ENCODE measurements around the gene AARS2.

AARS2 gene

GRCh38 chr6:44275749-44276648 is 37.1 kb downstream of the AARS2 start:
- no peak for DNase-seq (ENCODE audit: low spot score)

DNA sequence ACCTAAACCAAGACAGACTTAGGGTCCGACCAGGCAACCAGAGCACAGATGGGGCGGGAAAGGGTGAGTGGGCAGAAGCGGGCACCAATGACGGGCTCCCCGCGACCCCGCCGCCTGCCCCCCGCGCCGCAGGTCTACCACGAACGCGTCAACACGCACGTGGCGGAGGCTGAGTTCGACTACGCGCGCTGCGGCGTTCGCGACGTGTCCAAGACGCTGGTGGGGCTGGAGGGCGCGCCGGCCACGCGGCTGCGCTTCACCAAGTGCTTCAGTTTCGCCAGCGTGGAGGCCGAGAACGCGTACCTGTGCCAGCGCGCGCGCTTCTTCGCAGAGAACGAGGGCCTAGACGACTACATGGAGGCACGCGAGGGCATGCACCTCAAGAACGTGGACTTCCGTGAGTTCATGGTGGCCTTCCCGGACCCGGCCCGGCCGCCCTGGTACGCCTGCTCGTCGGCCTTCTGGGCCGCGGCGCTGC is 37.8 kb downstream of the AARS2 start:
- no peak for DNase-seq (ENCODE audit: low spot score)

DNA sequence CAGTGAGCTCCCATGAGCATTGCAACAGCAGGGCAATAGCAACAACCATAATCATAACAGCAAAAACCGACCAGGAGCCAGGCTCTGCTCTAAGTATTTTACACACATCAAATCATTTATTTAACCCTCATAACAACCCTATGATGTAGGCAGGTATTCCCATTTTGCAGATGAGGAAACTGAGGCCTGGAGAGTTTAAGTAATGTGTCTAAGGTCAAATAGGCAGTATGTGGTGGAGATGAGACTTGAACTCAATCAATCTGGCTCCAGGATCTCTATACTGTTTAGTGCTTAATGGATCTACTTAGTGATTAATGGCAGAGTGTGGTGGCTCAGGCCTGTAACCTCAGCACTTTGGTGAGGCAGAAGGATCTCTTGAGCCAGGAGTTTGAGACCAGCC is 39.5 kb downstream of the AARS2 start:
- no peak for DNase-seq (ENCODE audit: low spot score)

DNA sequence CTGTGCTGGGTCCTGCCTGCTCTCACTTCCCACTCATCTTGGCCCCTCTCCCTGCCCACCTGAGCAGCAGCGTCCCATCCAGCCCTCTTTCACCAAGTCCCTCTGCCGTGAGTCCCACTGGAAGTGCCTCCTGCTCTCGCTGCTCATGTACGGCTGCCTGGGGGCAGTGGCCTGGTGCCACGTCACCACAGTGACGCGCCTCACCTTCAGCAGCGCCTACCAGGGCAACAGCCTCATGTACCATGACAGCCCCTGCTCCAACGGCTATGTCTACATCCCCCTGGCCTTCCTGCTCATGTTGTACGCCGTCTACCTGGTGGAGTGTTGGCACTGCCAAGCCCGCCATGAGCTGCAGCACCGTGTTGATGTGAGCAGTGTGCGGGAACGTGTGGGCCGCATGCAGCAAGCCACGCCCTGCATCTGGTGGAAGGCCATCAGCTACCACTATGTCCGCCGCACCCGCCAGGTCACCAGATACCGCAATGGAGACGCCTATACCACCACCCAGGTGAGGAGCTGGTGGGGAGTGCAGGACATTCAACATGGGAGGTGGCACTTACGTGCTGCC is 40.1 kb downstream of the AARS2 start:
- DNase-seq (ENCODE audit: low spot score), result no peak

DNA sequence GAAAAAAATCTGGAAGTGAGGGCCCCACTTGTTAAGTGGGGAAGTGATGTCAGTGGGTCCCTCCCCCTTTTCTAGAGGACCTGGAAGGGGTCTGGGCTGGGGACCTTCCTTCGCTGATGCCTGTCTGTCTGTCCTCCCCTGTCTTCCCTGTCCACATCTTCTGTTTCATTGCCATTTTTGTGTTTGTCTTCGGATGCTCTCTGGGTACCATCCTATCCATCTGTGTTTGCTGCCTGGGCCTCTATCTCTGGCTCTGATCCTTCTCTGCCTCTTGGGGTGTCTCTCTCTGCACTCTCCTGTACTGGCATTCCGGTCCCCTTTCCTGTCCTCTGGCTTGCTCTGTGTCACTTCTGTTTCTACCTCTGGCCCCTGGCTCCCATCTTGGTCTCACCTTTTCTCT is 40.6 kb downstream of the AARS2 start:
- no peak for DNase-seq (ENCODE audit: low spot score)

DNA sequence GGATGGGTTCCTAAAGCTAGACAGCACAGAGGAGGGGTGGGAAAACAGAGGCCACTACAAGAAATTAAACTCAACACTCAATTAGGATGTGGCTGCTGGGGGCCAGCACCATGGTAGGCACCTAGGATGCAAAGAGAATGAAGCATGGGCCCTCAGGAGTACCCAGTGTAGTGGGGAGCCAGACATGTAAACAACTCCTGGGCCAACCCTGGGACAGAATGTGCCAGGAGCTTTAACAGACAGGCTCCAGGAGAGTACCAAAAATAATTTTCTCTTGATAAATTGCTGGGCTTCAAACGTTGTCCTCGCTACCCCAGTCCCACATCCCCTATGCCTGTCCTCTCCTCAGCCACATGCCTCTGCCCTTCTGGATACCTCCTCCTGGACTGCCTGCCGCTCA is 41.2 kb downstream of the AARS2 start:
- no peak for DNase-seq (ENCODE audit: low spot score)

GRCh38 chr6:44271406-44271723 is 41.8 kb downstream of the AARS2 start:
- no peak for DNase-seq (ENCODE audit: low spot score)

- no peak for DNase-seq (ENCODE audit: low spot score)
Measured at GRCh38 chr6:44270526-44271405, 42.4 kb downstream of the AARS2 start.

GRCh38 chr6:44269921-44270525 is 43.1 kb downstream of the AARS2 start, which contains the start of gene TMEM151B:
Gene TMEM151B, plus strand, starts transcription at chr6:44270450. Its CDS starts 293 bp downstream, at chr6:44270743.
- DNase-seq (ENCODE audit: low spot score), result no peak

- no peak for DNase-seq (ENCODE audit: low spot score)
Measured at GRCh38 chr6:44269178-44269920, 43.8 kb downstream of the AARS2 start.

DNA sequence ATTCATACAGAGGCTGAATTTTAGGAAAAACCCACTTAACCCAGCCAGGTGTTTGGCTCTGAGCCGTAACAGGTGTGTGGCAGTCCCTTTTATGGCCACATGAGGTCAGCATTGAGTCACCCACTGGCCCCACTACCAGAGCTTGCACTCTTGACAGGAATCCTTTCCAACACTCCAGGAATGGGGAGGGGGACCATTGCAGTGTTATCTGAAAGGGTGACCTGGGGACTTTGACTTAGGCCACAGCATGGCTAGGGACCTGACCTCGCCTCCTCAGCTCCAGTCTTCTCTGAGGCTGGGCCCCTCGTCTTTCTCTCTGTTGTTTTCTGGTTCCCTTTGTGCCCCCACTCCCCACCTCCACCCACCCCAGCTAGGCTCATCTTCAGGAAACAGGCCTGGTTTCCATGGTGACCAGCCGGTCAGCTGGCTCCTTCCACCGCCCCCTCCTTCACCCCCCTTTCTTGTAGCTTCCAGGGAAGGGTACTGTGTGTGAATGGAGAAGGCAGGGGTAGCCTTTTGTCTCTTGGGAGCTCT is 45.0 kb downstream of the AARS2 start:
- DNase-seq (ENCODE audit: low spot score), result peak; percentile 67

GRCh38 chr6:44267252-44267651 is 45.9 kb downstream of the AARS2 start:
- no peak for DNase-seq (ENCODE audit: low spot score)

DNA sequence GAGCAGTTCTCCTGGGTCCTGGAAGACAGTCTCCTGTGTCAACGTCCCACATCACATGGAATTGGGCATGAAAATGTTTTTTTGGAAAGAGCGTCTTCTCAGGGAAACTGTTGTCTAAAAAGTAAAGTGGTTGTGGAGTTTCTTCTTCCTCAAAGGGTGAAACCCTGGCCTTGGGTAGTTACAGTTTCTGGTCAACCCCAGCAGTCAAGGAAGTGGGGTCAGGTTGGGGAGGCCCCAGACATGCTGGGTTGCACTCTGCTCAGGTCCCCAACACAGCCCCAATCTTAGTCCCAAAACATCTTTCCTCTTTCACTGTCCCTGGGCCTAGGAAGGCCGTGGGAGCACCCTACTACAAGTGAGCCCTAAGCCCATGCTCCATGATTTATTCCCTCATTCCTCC is 46.8 kb downstream of the AARS2 start:
- DNase-seq (ENCODE audit: low spot score), result no peak

DNA sequence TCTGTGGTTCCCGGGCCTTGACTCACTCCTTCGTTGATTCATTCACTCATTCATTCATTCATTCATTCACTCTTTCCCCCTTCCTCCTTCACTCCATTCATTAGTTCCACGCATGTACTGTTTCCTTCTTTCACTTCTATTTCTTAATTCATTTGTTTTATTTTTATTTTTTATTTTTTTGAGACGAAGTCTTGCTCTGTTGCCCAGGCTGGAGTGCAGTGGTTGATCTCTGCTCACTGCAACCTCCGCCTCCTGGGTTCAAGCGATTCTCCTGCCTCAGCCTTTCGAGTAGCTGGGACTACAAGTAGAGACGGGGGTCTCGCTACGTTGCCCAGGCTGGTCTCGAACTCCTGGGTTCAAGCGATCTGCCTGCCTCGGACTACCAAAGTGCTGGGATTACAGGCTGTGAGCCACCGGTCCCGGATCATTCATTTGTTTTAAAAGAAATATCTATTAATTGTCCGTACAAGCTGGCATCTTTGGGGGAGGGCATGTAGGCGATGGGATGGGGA is 47.4 kb downstream of the AARS2 start:
- DNase-seq (ENCODE audit: low spot score), result no peak

- DNase-seq (ENCODE audit: low spot score), result peak; percentile 74
Measured at GRCh38 chr6:44265007-44265721, 48.0 kb downstream of the AARS2 start, which contains the start of gene NFKBIE. Gene NFKBIE, minus strand, starts transcription at chr6:44265551. Its CDS starts 205 bp downstream, at chr6:44265346.

GRCh38 chr6:44264154-44265006 is 48.8 kb downstream of the AARS2 start:
- DNase-seq (ENCODE audit: low spot score), result no peak

GRCh38 chr6:44263354-44264100 is 49.6 kb downstream of the AARS2 start:
- no peak for DNase-seq (ENCODE audit: low spot score)

Data from hematopoietic multipotent progenitor cell treated with erythropoietin and hydrocortisone succinate and interleukin-3 and kit ligand, for 15 days (in vitro differentiated cells).